ENCODE results near the gene PRDM5.

PRDM5 gene

GRCh38 chr4:120922381-120923206 lies at the start of gene PRDM5:
PRDM5 (minus strand) TSS chr4:120922726; CDS start chr4:120922608, 118 bp downstream.
- DNase-seq (ENCODE audit: low read depth, low spot score) = no peak
- H3K27ac ChIP-seq = peak within 1 kb of the TSS; percentile 83

- DNase-seq (ENCODE audit: low read depth, low spot score) = no peak
- H3K27ac ChIP-seq = no peak overlapping the region
Measured at GRCh38 chr4:120971884-120972283, 49.4 kb upstream of the PRDM5 start.

GRCh38 chr4:120965938-120966337 lies 43.4 kb upstream of the PRDM5 start:
- H3K27ac ChIP-seq = no peak overlapping the region
- no peak for DNase-seq (ENCODE audit: low read depth, low spot score)

GRCh38 chr4:120964596-120964995 lies 42.1 kb upstream of the PRDM5 start:
- no peak overlapping the region for H3K27ac ChIP-seq
- DNase-seq (ENCODE audit: low read depth, low spot score) = no peak

GRCh38 chr4:120963449-120963848 lies 40.9 kb upstream of the PRDM5 start:
- DNase-seq (ENCODE audit: low read depth, low spot score) = no peak
- H3K27ac ChIP-seq = no peak overlapping the region

- DNase-seq (ENCODE audit: low read depth, low spot score) = no peak
- no peak overlapping the region for H3K27ac ChIP-seq
Measured at GRCh38 chr4:120960656-120961267, 38.2 kb upstream of the PRDM5 start.

- no peak for DNase-seq (ENCODE audit: low read depth, low spot score)
- H3K27ac ChIP-seq = no peak overlapping the region
Measured at GRCh38 chr4:120948382-120948781, 25.9 kb upstream of the PRDM5 start.

GRCh38 chr4:120942776-120943175 lies 20.2 kb upstream of the PRDM5 start:
- DNase-seq (ENCODE audit: low read depth, low spot score) = no peak

GRCh38 chr4:120940547-120940946 lies 18.0 kb upstream of the PRDM5 start:
- no peak overlapping the region for H3K27ac ChIP-seq
- no peak for DNase-seq (ENCODE audit: low read depth, low spot score)

More at GRCh38 chr4:120942776-120943175, 20.2 kb upstream of the PRDM5 start:
- no peak overlapping the region for H3K27ac ChIP-seq

- H3K27ac ChIP-seq = no peak overlapping the region
- no peak for DNase-seq (ENCODE audit: low read depth, low spot score)
Measured at GRCh38 chr4:120939693-120940092, 17.2 kb upstream of the PRDM5 start.

GRCh38 chr4:120929847-120930246 lies 7.3 kb upstream of the PRDM5 start:
- DNase-seq (ENCODE audit: low read depth, low spot score) = no peak
- no peak overlapping the region for H3K27ac ChIP-seq

- no peak for DNase-seq (ENCODE audit: low read depth, low spot score)
- no peak overlapping the region for H3K27ac ChIP-seq
Measured at GRCh38 chr4:120927801-120928409, 5.4 kb upstream of the PRDM5 start.

GRCh38 chr4:120926358-120927025 lies 4.0 kb upstream of the PRDM5 start:
- no peak for DNase-seq (ENCODE audit: low read depth, low spot score)
- no peak overlapping the region for H3K27ac ChIP-seq

- DNase-seq (ENCODE audit: low read depth, low spot score) = no peak
- H3K27ac ChIP-seq = no peak overlapping the region
Measured at GRCh38 chr4:120924931-120925330, 2.4 kb upstream of the PRDM5 start.

GRCh38 chr4:120923207-120923522 lies 639 bp upstream of the PRDM5 start:
- H3K27ac ChIP-seq = no peak overlapping the region
- no peak for DNase-seq (ENCODE audit: low read depth, low spot score)

- DNase-seq (ENCODE audit: low read depth, low spot score) = no peak
- H3K27ac ChIP-seq = peak overlapping the region; percentile 83
Measured at GRCh38 chr4:120921456-120922380, 808 bp downstream of the PRDM5 start.

- no peak for DNase-seq (ENCODE audit: low read depth, low spot score)
- peak overlapping the region; percentile 83 for H3K27ac ChIP-seq
Measured at GRCh38 chr4:120920666-120921065, 1.9 kb downstream of the PRDM5 start.

- no peak for DNase-seq (ENCODE audit: low read depth, low spot score)
- H3K27ac ChIP-seq = no peak overlapping the region
Measured at GRCh38 chr4:120919358-120919757, 3.2 kb downstream of the PRDM5 start.

- H3K27ac ChIP-seq = no peak overlapping the region
Measured at GRCh38 chr4:120918788-120919187, 3.7 kb downstream of the PRDM5 start.

GRCh38 chr4:120918092-120918491 lies 4.4 kb downstream of the PRDM5 start:
- H3K27ac ChIP-seq = no peak overlapping the region
- no peak for DNase-seq (ENCODE audit: low read depth, low spot score)

More at GRCh38 chr4:120918788-120919187, 3.7 kb downstream of the PRDM5 start:
- no peak for DNase-seq (ENCODE audit: low read depth, low spot score)

Measured in epithelial cell of prostate (primary cell).